Type B pancreatic cell (in vitro differentiated cells): Measurements from ENCODE around the gene SUSD2. TPM values are rescaled to one million over a fixed set of nuclear protein-coding genes. Genes with fewer than 3 reads are reported as not detected.

Source experiments
- DNase-seq: peaks from one replicate; pipeline ENCODE4 v3.0.0; 2021; ENCODE audit warnings: mixed read lengths; ENCODE audit not compliant: unreplicated experiment; ENCODE audit errors: extremely low spot score
- H3K27ac Mint-ChIP-seq: 2 replicates; pipeline ENCODE4 v1.8.0; 2021; ENCODE audit warnings: mild to moderate bottlenecking, mixed read lengths
- H3K27me3 Mint-ChIP-seq: 2 replicates; pipeline ENCODE4 v1.8.0; 2021; ENCODE audit warnings: mixed read lengths
- H3K36me3 Mint-ChIP-seq: 2 replicates; pipeline ENCODE4 v1.8.0; 2021; ENCODE audit warnings: mixed read lengths
- H3K4me1 Mint-ChIP-seq: one replicate; pipeline ENCODE4 v1.8.0; 2021; ENCODE audit warnings: mixed read lengths; ENCODE audit not compliant: unreplicated experiment
- H3K4me3 Mint-ChIP-seq: 2 replicates; pipeline ENCODE4 v1.8.0; 2021; ENCODE audit warnings: mild to moderate bottlenecking, mixed read lengths
- H3K9me3 Mint-ChIP-seq: 2 replicates; pipeline ENCODE4 v1.8.0; 2021; ENCODE audit warnings: mixed read lengths
- CTCF ChIP-seq: fragments of 200-600 bp; sonication (generic); conservative IDR thresholded peaks from 2 replicates; pipeline ENCODE4 v1.5.0; 2021; ENCODE audit warnings: antibody characterized with exemption, mild to moderate bottlenecking
- total RNA-seq: library from RNA; stranded (reverse); gene quantifications from 2 replicates; pipeline ENCODE4 v1.2.1, GENCODE V29; 2021; ENCODE audit warnings: low replicate concordance

SUSD2 gene
- total RNA-seq, 1 donor from 2014 or later, result 3.7 TPM

GRCh38 chr22:24225044-24225601 lies 43.8 kb downstream of the SUSD2 start:
- DNase-seq, result no peak
- H3K27me3 Mint-ChIP-seq, result no peaks in the 10 kb centered on the region
- H3K9me3 Mint-ChIP-seq, result no peaks in the 10 kb centered on the region
- no peak for TF ChIP-seq CTCF
- H3K4me3 Mint-ChIP-seq, result no peak overlapping the region
- H3K4me1 Mint-ChIP-seq, result no peaks in the 10 kb centered on the region
- no peaks in the 10 kb centered on the region for H3K36me3 Mint-ChIP-seq
- H3K27ac Mint-ChIP-seq, result no peak overlapping the region

GRCh38 chr22:24225951-24226350 lies 44.7 kb downstream of the SUSD2 start:
- Mint-ChIP-seq H3K36me3 (no peaks in the 10 kb centered on the region), H3K9me3 (no peaks in the 10 kb centered on the region), H3K4me3 (no peak overlapping the region), H3K27me3 (no peaks in the 10 kb centered on the region), H3K4me1 (no peaks in the 10 kb centered on the region), H3K27ac (no peak overlapping the region)
- no peak for TF ChIP-seq CTCF
- no peak for DNase-seq

- peak; percentile 64 for TF ChIP-seq CTCF
- Mint-ChIP-seq H3K4me1 (no peaks in the 10 kb centered on the region), H3K4me3 (no peak overlapping the region), H3K9me3 (no peaks in the 10 kb centered on the region), H3K27me3 (no peaks in the 10 kb centered on the region), H3K27ac (no peak overlapping the region), H3K36me3 (no peaks in the 10 kb centered on the region)
- DNase-seq, result no peak
Observed at GRCh38 chr22:24230911-24231656, 49.8 kb downstream of the SUSD2 start.

GRCh38 chr22:24231706-24232105 lies 50.4 kb downstream of the SUSD2 start:
- H3K9me3 Mint-ChIP-seq, result no peaks in the 10 kb centered on the region
- H3K4me3 Mint-ChIP-seq, result no peak overlapping the region
- no peak for TF ChIP-seq CTCF
- H3K36me3 Mint-ChIP-seq, result no peaks in the 10 kb centered on the region
- H3K27me3 Mint-ChIP-seq, result no peaks in the 10 kb centered on the region
- no peak for DNase-seq
- no peak overlapping the region for H3K27ac Mint-ChIP-seq
- peaks cover 2% of the 10 kb centered on the region for H3K4me1 Mint-ChIP-seq

GRCh38 chr22:24232124-24232523 lies 50.8 kb downstream of the SUSD2 start:
- H3K9me3 Mint-ChIP-seq, result no peaks in the 10 kb centered on the region
- TF ChIP-seq CTCF, result no peak
- no peak overlapping the region for H3K4me3 Mint-ChIP-seq
- H3K4me1 Mint-ChIP-seq, result peaks cover 4% of the 10 kb centered on the region
- DNase-seq, result no peak
- no peaks in the 10 kb centered on the region for H3K27me3 Mint-ChIP-seq
- no peaks in the 10 kb centered on the region for H3K36me3 Mint-ChIP-seq
- H3K27ac Mint-ChIP-seq, result no peak overlapping the region
